ENCODE data around the gene AGT.
"Not testable (repeated sequence)": the region's sequence is repeated elsewhere in the genome, so short reads cannot be mapped to it uniquely, and the experiment has no call there.

The AGT gene

DNA sequence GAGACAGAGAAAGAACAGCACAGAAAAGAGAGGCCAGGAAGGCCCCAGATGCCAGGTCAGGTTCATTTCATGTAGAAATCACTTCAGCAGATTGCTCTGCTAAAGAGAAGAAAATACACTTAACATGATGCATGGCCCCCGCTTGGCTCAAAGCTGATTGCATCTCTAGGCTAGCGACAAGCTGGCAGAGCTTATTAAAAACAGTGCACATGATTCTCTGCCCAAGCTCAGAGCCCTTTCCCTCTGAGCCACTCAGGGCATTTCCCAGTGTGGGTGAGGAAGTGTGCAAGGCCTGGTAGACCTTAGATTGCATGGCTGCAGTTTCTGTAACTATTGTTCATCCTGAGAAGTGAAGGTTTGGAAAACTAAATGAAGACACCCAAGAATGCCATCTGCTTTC is 30.0 kb upstream of the AGT start:
- no peak for DNase-seq

DNA sequence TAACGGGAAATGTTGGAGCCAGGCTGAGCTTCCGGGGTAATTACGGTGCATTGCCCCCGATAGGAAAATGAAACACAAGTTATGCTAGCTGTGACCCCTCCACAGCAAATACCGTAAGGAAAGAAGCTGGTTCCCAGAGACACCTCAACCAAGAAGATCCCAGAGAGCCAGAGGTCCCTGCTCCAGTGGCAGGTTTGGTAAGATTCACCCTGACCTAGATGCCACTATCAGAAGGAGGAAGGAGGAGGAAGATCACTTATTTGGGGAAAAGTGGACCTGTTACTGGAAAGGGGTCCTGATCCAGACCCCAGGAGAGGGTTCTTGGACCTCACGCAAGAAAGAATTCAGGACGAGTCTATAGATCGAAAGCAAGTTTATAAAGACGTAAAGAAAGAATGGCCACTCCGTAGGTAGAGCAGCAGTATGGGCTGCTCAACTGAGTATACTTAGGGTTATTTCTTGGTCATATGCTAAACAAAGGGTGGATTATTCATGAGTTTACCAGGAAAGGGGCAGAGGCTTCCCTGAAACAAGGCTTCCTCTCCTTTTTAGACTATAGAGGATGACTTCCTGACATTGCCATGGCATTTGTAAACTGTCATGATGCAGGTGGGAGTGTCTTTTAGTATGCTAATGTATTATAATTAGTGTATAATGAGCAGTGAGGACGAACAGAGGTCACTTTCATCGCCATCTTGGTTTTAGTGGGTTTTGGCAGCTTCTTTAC is 25.8 kb upstream of the AGT start:
- no peak for DNase-seq

DNA sequence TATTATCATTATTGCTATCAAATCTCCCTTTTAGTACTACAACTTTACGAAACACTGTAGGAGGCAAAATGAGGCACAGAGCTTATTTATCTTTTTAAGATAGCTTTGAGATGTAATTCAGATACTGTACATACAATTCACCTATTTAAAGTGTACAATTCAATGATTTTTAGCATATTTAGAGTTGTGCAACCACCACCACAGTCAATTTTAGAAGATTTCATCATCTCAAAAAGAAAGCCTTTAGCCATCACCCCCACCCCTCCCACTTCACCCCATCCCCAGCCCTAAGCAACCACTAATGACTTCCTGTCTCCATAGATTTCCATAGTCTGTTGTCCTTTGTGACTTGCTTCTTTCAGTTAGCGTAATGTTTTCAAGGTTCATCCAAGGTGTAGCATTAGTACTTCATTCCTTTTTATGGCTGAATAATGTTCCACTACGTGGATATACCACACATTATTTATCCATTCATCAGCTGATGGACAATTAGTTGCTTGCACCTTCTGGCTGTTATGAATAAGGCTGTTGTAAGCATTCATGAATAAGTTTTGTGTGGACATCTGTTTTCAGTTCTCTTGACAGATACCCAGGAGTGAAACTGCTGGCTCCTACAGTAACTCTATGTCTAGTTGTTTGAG is 23.8 kb upstream of the AGT start:
- no peak for DNase-seq

DNA sequence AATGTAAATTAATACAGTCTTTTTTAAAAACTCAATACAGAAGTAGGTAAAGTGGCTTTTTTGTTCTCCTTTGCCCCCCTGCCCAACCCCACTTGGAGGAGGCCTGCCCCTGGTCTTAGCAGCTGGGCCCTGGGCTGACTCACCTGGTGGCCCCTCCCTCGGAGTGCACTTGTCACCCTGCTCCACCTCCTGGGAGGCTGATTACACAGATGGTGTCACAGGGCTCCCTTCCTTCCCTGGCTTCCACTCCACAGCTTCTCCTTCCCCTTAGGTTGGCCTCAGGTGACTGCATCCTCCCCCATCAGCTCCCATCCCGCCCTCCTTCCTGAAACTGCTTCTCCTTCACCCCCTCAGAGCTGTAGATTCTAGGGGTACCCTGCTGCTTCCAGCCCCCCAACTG is 21.5 kb upstream of the AGT start:
- DNase-seq, result no peak

DNA sequence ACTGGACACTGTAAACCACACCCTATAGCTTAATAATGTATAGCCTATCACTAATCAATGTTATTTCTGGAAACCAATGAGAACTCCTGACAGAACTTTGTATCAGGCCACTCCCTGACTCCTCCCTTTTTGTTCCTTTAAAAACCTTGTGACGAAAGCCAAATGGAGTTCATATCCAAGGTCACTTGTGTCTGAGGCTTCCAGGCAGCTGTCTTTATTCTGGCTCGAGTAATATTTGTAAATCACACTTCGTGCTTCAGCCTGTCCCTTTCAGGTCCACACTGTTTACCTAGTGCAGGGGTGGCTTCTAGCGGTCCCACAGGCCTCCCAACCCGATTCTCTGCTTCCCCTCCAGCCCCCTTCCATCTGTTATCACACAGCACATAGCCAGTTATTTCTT is 17.1 kb upstream of the AGT start:
- no peak for DNase-seq

DNA sequence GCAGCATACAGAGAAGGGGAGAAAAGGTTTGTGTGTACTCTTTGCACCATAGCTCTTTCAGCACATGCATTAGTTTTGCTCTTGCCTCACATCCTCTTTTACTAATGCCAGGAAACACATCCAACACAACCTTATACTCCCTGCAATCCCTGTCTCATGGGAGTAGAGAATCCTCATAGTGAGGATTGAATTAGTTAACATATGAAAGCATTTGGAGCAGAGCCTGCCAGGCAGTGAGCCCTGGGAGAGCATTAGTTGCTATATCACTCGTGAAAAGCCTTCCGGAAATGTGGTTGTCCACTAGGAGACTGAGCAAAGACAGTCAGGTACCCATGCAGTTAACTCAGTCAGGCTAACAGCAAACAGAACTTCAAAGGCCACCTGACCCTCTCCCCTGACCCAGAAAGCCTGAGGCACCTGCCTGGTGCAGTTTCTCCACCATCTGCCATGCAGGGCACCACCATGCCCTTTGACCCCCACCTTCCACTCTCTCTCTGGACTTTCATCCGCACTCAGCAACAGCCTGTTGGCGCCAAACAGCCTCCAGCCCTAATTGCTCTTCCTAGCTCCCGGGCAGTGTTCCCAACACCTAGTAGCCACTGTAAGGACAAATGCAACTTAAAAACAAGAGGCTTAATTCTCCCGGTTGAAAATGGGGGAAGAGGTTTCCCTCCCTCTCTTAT is 14.9 kb upstream of the AGT start:
- DNase-seq, result no peak

DNA sequence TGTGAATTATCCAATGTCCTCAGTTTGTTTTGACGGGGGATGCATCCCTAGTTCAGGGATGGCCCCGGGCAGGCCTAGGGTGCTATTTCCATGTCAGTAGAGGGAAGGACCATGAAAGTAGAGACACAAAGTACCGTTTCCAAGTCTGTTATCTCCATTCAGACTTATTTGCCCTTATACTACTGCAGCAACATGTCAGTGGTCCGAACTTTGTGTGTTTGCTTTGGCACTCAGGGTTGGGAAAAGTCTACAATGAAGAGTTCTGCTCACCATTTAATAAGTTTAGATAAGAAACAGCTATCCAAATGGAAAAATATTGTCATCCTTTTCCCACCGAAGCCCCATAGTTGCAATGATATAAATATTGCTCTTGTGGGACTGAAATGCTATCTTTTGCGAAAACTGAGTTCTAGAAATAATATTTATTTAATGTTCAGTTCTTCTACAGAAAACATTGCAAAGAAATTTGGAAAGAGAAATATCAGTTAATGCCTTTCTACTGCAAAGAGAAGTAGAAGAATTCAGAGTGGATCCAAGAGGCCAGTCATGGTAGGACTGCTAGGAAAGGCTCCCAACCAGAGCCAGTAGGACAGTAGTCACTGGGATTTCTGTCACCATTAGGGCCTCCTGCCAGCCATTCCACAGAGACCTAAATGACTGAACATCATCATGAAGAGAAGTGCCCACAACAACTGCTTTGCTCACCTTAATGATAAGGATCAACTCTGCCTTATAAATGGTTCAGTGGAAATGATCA is 11.5 kb upstream of the AGT start:
- no peak for DNase-seq

DNA sequence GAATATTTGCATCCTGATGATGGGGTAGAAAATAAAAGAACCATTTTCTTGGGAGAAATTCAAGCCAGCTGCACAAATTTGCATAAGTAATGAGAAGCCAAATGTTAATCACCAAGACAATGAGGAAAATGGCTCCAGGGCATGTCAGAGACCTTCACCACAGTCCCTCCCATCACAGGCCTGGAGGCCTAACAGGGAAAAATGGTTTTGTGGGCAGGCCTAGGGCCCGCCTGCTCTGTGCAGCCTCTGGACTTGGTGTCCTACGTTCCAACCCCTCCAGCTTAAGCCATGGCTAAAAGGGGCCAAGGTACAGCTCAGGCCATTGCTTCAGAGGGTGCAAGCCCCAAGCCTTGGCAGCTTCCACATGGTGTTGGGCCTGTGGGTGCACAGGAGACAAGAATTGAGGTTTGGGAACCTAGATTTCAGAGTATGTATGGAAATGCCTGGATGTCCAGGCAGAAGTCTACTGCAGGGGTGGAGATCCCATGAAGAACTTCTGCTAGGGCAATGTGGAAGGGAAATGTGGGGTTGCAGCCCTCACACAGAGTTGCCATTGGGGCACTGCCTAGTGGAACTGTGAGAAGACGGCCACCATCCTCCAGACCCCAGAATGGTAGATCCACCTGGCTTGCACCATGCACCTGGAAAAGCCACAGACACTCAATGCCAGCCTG is 8.1 kb upstream of the AGT start:
- DNase-seq, result not testable (repeated sequence)

DNA sequence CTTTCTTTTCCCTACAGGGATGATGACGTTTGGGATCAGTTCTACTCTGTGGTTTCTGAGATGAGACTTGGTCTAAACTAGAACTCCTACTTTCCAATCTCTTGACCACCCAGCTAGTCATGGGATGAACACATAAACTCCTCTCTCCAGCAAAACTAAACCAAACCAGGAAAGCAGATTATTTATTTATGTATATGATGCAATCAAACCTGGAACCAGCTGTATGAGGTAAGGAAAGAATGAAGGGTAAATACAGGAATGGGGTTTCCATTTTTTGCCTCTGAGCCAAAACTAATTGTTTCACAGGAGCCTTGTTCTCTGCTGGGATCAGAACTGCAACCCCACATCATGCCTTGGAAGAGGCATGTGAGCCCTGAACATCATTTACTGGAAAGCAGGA is 3.3 kb upstream of the AGT start:
- DNase-seq, result no peak

DNA sequence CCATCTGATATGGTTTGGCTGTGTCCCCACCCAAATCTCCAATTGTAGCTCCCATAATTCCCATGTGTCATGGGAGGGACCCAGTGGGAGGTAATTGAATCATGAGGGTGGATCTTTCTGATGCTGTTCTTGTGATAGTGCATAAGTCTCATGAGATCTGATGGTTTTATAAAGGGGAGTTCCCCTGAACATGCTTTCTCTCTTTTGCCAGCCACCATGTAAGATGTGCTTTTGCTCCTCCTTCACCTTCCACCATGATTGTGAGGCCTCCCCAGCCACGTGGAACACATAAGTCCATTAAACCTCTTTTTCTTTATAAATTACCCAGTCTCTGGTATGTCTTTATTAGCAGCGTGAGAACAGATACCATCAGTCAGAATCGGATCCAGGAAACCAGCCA is 2.5 kb upstream of the AGT start:
- DNase-seq, result not testable (repeated sequence)

DNA sequence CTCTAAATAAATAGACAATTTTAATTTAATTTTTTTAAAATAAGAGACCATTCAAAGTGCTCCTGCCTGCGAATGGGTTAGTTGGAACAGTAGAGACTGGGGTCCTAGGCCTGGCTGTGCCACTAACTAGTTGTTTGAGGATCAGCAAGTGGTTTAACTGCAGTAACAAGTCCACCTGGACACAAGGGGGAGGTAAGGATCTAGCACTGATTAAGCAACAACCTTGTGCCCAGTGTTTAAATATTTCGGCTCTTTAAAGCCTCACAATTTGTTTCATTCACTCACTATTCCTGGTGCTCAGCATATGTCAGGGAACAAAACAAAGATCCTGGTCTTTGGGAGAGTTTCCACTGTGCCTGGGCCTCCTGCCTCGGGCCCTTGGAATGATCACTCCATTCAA is 1.6 kb upstream of the AGT start:
- no peak for DNase-seq

DNA sequence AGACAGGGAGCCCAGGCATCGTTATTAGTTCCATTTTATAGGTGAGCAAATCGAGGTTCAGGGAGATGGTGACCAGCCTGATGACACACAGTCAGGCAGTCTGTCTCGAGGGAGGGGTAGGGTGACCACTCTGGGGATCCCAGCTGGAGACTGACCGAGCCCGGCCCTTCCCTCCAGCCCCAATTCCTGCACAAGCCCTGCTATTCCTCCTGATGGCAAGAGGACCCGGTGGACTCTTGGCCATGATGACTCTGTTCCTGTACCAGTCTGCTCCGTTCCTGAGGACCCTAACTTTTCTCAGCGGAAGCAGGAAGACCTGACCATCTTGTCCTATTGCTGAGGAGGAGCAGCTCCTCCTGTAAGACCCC is 391 bp downstream of the AGT start:
- DNase-seq, result no peak

DNA sequence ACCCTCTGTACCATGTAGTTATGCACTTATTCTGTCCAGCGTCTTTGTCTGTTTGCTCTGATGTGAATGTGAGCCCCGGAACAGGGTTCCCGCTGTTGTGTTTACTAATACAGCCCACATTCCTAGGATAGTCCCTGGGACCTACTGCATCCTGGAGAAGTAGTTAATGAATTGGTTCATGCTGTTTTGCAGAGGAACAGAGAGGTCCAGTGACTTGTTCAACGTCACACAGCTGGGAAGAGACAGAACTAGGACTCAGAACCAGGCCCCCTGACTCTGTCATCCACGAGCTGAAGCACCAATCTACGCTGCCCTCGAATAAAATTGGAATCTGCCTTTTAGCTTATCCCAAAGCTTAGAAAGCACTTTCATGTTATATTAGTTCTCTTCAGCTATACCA is 784 bp downstream of the AGT start:
- no peak for DNase-seq

DNA sequence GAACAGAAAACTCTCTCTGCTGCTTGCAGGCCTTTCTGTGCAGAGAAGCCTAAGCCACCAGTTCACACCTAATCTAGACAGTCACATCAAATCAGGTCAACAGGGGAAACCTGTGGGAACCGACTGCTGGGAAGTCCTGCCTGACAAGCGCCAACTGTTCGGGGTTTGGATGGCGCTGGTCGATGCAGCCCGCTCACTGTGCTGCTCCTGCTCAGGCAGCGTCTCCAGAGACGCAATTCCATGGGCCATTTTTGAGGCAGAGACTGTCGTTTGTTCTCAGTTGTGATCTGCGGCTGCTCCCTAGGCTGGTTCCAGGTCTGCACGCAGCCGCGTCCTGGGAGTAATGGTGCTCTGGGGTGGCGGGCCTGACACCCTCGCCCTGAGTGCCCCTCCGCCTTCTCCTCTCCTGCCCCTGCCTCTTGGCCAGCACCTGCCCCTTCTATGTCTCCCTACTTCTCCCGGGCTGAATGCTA is 1.4 kb downstream of the AGT start:
- DNase-seq, result no peak

DNA sequence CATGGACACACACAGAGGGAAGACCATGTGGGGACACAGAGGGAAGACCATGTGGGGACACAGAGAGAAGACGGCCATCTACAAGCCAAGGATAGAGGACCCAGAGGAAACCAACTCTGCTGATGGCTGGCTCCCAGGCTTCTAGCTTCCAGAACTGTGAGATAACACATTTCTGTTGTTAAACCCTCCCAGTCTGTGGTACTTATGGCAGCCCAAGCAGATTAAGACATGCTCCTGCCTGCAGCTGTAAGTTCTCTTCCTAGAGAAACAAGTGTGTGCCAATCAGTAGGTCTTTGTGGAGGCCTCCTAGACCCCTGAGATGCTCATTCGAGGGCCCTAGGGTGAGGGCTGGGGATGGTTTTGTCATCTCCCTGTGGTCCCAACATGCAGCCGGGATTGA is 2.7 kb downstream of the AGT start:
- DNase-seq, result no peak

DNA sequence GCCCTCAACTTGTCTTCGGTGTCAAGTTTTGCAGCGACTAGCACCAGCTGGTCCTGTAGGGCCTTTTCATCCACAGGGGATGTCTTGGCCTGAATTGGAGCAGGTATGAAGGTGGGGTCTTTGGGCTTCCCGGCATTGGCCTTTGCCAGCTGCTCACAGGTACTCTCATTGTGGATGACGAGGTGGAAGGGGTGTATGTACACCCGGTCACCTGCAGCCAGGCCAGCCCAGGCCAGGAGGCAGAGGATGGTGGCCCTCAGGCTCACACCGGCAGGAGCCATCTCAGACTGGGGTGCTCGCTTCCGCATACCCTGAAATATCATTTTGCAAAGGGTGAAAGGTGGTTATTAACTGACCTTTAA is 3.4 kb downstream of the AGT start:
- no peak for DNase-seq

DNA sequence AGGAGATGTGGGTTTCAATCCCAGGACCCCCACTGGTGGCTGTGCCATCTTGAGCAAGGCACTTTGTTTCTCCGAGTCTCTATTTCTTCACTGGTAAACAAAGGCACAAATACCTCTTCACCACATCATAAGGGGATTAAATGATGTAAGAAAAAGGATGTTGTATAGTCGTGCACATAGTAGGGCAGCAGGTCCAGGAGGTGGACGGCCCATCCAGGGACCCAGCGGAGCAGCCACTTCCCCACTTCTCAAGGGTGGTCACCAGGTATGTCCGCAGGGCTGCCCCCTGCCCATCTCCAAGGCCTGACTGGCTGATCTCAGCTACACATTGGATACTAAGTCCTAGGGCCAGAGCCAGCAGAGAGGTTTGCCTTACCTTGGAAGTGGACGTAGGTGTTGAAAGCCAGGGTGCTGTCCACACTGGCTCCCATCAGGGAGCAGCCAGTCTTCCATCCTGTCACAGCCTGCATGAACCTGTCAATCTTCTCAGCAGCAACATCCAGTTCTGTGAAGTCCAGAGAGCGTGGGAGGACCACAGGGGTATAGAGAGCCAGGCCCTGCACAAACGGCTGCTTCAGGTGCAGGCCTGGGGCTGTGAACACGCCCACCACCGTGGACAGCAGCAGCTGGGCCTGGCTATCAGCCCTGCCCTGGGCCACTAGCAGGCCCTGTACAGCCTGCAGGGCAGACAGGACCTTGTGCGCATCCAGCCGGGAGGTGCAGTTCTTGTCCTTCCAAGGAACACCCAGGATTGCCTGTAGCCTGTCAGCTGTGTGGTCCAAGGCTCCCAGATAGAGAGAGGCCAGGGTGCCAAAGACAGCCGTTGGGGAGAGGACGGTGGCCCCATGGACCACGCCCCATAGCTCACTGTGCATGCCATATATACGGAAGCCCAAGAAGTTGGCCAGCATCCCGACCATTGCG is 4.0 kb downstream of the AGT start:
- no peak for DNase-seq

DNA sequence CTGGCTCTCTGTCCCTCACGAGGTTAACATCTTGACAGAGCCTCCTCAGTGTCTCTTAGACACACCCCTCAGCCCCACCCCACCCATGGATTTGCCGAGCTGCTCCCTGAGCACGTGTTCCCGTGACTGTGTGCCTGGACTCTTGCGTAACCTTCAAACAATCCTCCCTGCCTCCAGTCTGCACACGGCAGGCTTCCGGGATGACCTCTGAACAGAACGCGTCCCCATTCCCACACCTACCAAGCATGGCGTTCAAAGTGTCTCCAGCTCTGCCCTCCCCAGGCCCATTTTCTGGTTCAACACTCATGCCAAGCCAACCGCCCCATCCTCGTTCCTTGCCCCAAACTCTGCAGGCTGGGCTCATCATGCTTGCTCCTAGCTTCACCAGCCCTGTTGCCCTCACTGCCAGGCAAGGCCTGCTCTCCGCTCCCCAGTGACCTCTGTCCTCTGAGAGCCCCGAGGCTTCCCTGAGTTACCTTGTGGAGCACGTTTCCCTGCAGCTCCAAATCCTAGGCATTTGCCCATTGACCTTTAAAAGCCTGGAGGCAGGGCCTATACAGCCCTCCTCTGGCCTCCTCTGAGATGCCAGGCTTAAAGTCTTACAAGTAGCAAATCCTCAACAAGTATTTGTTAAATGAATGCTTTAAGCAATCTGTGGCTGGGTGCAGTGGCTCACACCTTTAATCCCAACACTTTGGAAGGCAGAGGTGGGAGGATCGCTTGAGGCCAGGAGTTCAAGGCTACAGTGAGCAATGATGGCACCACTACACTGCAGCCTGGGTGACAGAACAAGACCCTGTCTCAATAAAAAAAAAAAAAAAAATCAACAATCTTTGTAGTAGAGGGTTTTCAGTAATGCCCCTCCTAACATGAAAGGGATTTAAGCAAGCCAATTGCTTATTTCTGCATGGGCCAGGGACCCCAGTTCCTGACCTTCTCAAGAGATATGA is 5.0 kb downstream of the AGT start:
- DNase-seq, result no peak

DNA sequence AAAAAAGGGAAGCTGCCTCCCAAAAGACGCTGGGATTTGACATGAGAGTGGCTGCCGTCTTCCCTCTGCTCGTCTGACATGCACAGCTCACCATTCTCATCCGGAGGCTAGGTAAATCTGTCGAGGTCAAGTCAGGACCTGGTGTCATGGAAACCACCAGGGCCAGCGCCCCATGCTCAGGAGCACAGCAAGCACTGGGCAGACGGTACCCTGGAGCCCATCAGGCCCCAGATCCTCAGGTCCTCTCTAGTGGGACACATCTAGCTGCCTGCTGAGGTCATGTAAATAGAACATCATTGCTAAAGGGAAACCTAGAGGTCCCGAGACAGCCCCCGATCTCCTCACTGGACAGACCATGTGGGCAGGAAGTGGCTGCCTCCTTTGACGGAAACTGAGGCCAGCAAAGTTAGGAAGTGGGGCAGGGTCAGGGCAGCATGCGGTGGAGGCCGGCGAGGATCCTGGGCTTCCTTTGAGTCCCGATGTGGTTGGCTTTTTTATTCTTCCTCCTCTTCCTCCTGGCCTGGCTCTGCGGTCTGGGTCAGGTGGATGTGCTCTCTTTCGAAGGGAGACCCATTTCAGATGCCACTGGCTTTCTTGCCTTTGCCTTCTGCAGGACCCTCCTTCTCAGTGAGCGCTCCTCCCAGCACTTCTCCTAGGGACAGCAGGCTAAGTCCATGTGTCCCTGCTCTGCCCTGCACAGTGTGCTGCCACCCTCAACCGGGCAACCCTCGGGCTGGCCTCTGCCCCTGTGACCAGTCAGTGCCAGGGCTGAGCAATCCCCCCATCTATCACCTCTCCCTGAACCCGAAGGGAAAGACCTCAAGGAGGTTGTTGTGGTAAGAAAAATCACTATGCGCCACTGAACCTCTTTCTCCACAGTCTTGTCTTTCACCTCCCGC is 5.9 kb downstream of the AGT start:
- no peak for DNase-seq

Measured in CD4-positive, alpha-beta T cell treated with Interleukin-12 subunit alpha and Interleukin-12 subunit beta, for 1 hour (primary cell).